Tibial nerve (tissue), 4 donors: ENCODE measurements around the gene NPRL2. TPM values are rescaled to one million over a fixed set of nuclear protein-coding genes. Genes with fewer than 3 reads are reported as not detected.
A peak's percentile ranks its signal among the peaks of the same experiment; 100 is the strongest.

Experiments
- DNase-seq, 2 donors: peaks; one replicate each; pipeline ENCODE4 v3.0.0-alpha.2; 2019; ENCODE audit warnings: low spot score in 2 of 2
- H3K27ac ChIP-seq, 4 donors: fragments of 200-600 bp; sonication (generic) in 3 of 4; one replicate each; pipeline ENCODE4 v1.5.1; 2017 to 2019; ENCODE audit warnings: mild to moderate bottlenecking in 1 of 4
- H3K27me3 ChIP-seq, 2 donors: fragments of 200-600 bp; sonication (generic) in 1 of 2; one replicate each; pipeline versions ENCODE4 v1.5.1 to v1.6.0; 2017 to 2019
- H3K36me3 ChIP-seq, 3 donors: fragments of 200-600 bp; sonication (generic); one replicate each; pipeline ENCODE4 v1.5.1; 2018 to 2019
- H3K4me1 ChIP-seq, 4 donors: fragments of 200-600 bp; sonication (generic) in 3 of 4; one replicate each; pipeline ENCODE4 v1.5.1; 2017 to 2019
- H3K4me3 ChIP-seq, 4 donors: fragments of 200-600 bp; sonication (generic) in 3 of 4; one replicate each; pipeline ENCODE4 v1.5.1; 2017 to 2019; ENCODE audit warnings: mild to moderate bottlenecking in 1 of 4, moderate library complexity in 1 of 4
- H3K9me3 ChIP-seq, 4 donors: fragments of 200-600 bp; sonication (generic) in 3 of 4; one replicate each; pipeline ENCODE4 v1.5.1; 2017 to 2019
- CTCF ChIP-seq, 5 experiments: fragments of 200-600 bp in 3 of 5; fragments of 450-650 bp in 2 of 5; sonication (generic) in 3 of 5; IDR thresholded peaks; one replicate each; pipeline ENCODE4 v1.5.1; 2016 to 2019; ENCODE audit warnings: antibody characterized with exemption in 5 of 5, mild to moderate bottlenecking in 3 of 5, moderate library complexity in 2 of 5
- EP300 ChIP-seq, 2 donors: sonication (generic); formaldehyde crosslinking; IDR thresholded peaks; one replicate each; pipeline ENCODE4 v1.6.1; 2017; ENCODE audit warnings: antibody characterized with exemption in 2 of 2, mild to moderate bottlenecking in 1 of 2
- POLR2A ChIP-seq, 2 donors: fragments of 450-650 bp; IDR thresholded peaks; one replicate each; pipeline ENCODE4 v1.6.1; 2017; ENCODE audit warnings: antibody characterized with exemption in 2 of 2, mild to moderate bottlenecking in 2 of 2, moderate library complexity in 2 of 2
- WGBS, 2 donors: methylation state at CpG; one replicate each; pipeline ENCODE4 v1.1.5; 2018; 5-methylcytosine and 5-hydroxymethylcytosine counted together
- total RNA-seq, 4 donors: library from RNA; depleted of rRNA; stranded (reverse); fragments of >200 nt; gene quantifications; one replicate each; pipeline ENCODE4 v1.1.0, GENCODE V29; 2016

Gene NPRL2
- total RNA-seq, 4 donors from 2014 or later = 22.7 to 35.2 (median 27.2) TPM

GRCh38 chr3:50341537-50341936 is 9.0 kb downstream of the NPRL2 start:
- no peak for DNase-seq
- Histone ChIP-seq H3K4me1 (peaks cover 0 to 63% (median 30%) of the 10 kb centered on the region in 4 donors), H3K27ac (peak overlapping the region in 3 of 4 donors; percentile 97 to 100 (median 98)), H3K36me3 (no peaks in the 10 kb centered on the region), H3K27me3 (no peaks in the 10 kb centered on the region), H3K9me3 (no peaks in the 10 kb centered on the region), H3K4me3 (peak overlapping the region; percentile 47 to 68 (median 60))
- WGBS, 2 donors = 92 to 94% methylated on average over 9 of the region's 9 CpGs
- no peak for TF ChIP-seq POLR2A (IDR thresholded peaks at IDR 0.05)
- no peak for TF ChIP-seq CTCF (IDR thresholded peaks at IDR 0.05)
- no peak for TF ChIP-seq EP300 (IDR thresholded peaks at IDR 0.05)

- H3K4me3 ChIP-seq = peak within 1 kb of the TSS; percentile 47 to 68 (median 60)
- peak within 1 kb of the TSS; percentile 63 to 100 (median 98) for H3K27ac ChIP-seq
- DNase-seq = peak; percentile 71 to 76
- TF ChIP-seq CTCF (IDR thresholded peaks at IDR 0.05) (no peak), EP300 (IDR thresholded peaks at IDR 0.05) (peak in 1 of 2 donors; percentile 70), POLR2A (IDR thresholded peaks at IDR 0.05) (peak; percentile 67 to 91)
- H3K9me3 ChIP-seq = no peaks in the 10 kb centered on the region
- peaks cover 0 to 67% (median 38%) of the 10 kb centered on the region in 4 donors for H3K4me1 ChIP-seq
- H3K36me3 ChIP-seq = no peaks in the 10 kb centered on the region
- WGBS, 2 donors = 1 to 3% methylated on average over 42 to 53 of the region's 85 CpGs
- no peaks in the 10 kb centered on the region for H3K27me3 ChIP-seq
Measured at GRCh38 chr3:50340448-50341329, 9.9 kb downstream of the NPRL2 start, which contains the start of gene RASSF1. TSS of gene RASSF1 (minus strand) at chr3:50340836. CDS start at chr3:50340805, 31 bp downstream.

GRCh38 chr3:50340147-50340447 is 10.5 kb downstream of the NPRL2 start:
- no peak for DNase-seq
- Histone ChIP-seq H3K9me3 (no peaks in the 10 kb centered on the region), H3K4me3 (peak overlapping the region; percentile 47 to 68 (median 60)), H3K27ac (peak overlapping the region; percentile 63 to 100 (median 98)), H3K27me3 (no peaks in the 10 kb centered on the region), H3K36me3 (no peaks in the 10 kb centered on the region), H3K4me1 (peaks cover 0 to 67% (median 40%) of the 10 kb centered on the region in 4 donors)
- 17 to 27% methylated on average over 9 of the region's 9 CpGs for WGBS, 2 donors
- TF ChIP-seq POLR2A (IDR thresholded peaks at IDR 0.05) (no peak), CTCF (IDR thresholded peaks at IDR 0.05) (no peak), EP300 (IDR thresholded peaks at IDR 0.05) (no peak)

- Histone ChIP-seq H3K4me1 (peaks cover 0 to 69% (median 43%) of the 10 kb centered on the region in 4 donors), H3K36me3 (no peaks in the 10 kb centered on the region), H3K27ac (peak overlapping the region; percentile 63 to 100 (median 98)), H3K9me3 (no peaks in the 10 kb centered on the region), H3K4me3 (peak overlapping the region; percentile 47 to 68 (median 60)), H3K27me3 (no peaks in the 10 kb centered on the region)
- TF ChIP-seq CTCF (IDR thresholded peaks at IDR 0.05) (no peak), EP300 (IDR thresholded peaks at IDR 0.05) (no peak), POLR2A (IDR thresholded peaks at IDR 0.05) (no peak)
- DNase-seq = no peak
- WGBS, 2 donors = 77 to 78% methylated on average over 14 of the region's 14 CpGs
Measured at GRCh38 chr3:50339485-50340146, 11.0 kb downstream of the NPRL2 start.
